Hematopoietic multipotent progenitor cell treated with erythropoietin and hydrocortisone succinate and interleukin-3 and kit ligand, for 6 days (in vitro differentiated cells): ENCODE data around the gene RHOF.

Experiments used
- DNase-seq: peaks from one replicate; pipeline ENCODE4 v3.0.0-alpha.2; 2015

RHOF gene

DNA sequence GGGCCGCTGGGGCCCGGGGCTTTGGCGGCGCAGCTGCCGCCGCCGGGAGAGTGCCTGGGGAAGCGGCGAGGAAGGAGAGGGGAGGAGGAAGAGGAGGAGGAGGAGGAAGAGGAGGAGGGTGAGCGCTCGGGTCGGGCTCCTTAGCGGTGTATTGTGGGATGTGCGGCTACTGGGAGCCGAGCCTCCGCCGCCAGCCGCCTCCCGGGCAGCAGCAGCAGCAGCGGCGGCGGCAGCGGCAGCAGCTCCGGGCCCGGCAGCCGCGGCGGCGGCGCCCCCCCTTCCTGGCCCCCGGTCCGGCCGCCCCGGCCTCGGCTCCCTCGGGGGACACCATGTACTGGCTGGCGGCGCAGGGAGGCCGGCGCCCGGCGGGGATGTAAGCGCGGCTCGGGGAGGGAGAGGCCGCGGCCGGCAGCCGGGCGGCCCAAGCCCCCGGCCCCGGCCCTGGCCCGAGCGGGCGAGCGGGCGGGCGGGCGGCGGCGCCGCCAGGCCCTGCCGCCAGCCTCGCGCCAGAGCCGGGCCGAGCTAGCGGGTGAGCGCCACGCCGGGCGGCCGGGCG lies 10.5 kb upstream of the RHOF start, which contains the start of gene SETD1B:
Gene SETD1B, plus strand, starts transcription at position 149 of the 556 bp plus-strand sequence. CDS start 729 bp downstream, outside the sequence.
- peak; percentile 86 for DNase-seq

DNA sequence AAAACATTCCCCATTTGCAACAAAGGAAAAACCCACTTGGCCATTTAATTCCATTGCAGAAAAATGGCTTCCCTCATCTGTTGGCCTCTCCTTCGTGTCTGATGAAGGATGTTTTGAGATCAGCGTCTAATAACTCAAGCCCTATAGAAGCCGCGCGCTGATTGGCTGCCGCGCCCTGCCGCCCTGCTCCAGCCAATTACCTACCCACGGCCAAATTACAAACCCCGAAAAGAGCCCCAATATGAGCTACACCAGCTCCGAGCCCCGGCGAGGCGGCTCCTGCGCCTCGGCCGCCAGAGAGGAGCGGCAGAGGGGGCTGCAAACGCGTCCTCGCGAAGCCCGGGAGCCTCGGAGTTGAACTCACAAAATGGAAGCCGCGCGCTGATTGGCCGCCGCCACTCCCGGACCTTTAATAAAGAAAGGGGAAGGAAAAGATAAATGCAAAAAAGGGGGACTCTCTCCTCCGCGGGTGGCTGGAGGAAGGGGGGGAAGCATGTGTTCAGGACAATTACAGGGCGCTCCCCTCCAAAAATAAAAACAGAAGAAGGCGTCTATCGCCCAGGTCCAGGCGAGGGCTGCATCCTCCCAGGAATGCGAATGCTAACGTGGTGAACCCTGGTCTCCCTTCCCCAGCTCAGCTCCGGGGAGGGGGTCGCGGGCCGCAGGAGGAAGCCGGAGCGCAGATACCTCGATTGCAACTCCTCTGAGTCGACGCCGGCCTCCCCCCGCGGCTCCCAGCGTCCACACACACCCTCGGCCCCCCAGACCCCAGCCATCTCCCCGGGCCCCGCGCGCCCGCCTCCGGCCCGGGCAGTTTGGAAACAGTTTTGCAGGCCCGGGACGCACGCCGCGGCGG lies 9.6 kb upstream of the RHOF start:
- DNase-seq: peak; percentile 98

DNA sequence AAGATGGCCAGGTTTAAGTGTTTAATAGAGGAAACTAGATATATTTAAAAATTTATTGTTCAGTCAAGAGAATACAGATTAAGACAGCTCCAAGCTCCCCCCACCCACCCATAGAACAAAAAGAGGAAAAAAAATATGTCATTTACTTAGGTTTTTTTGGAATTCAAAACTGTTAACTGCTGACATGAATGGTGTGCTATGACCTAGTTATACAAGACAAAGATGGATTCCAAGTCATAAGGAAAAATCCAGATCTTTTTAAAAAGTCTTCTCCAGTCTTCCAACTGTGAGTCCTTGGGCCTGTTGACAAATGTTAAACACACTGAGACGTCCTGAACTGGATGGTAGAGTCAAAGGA lies 9.0 kb upstream of the RHOF start:
- DNase-seq: no peak

DNA sequence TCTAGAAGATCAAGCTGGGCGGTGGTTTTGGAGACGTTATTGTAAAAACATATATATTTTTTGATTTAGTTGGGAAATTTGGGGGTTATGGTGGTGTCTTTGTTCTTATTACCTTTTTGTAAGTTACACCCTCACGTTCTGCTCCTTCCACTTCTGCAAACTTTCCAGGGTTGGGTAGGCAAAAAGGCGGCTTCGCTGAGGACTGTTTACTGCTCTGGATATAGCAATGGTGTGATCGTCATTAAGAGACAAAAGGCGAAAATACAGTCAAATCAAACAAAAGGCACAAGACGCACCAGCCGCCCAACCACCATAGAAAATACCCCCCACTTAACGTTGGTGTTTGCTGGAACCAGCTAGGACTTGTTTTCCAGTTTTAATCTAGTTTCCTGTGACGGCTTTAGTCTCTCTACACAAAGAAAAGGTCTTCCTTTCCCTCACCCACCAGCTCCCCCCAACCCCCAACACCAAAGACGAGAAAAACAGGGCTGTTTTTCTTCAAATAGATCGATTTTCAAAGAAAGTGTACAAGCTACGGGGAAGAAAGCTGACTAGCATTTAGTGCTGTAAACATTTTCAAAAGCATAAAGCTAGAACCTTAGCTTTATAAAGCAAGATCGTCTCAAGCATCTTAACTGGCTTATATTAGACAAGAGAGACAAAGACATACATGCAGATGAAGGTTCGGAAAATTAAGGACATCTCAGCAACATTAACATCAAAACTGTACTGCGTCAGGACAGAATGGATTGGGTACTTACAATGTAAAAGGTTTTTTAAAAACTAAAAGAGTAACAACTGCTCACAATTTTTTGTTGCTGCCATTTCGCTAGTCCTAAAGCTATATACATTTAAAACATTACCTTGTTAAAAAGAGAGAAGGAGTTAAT lies 8.4 kb upstream of the RHOF start:
- DNase-seq: peak; percentile 75

DNA sequence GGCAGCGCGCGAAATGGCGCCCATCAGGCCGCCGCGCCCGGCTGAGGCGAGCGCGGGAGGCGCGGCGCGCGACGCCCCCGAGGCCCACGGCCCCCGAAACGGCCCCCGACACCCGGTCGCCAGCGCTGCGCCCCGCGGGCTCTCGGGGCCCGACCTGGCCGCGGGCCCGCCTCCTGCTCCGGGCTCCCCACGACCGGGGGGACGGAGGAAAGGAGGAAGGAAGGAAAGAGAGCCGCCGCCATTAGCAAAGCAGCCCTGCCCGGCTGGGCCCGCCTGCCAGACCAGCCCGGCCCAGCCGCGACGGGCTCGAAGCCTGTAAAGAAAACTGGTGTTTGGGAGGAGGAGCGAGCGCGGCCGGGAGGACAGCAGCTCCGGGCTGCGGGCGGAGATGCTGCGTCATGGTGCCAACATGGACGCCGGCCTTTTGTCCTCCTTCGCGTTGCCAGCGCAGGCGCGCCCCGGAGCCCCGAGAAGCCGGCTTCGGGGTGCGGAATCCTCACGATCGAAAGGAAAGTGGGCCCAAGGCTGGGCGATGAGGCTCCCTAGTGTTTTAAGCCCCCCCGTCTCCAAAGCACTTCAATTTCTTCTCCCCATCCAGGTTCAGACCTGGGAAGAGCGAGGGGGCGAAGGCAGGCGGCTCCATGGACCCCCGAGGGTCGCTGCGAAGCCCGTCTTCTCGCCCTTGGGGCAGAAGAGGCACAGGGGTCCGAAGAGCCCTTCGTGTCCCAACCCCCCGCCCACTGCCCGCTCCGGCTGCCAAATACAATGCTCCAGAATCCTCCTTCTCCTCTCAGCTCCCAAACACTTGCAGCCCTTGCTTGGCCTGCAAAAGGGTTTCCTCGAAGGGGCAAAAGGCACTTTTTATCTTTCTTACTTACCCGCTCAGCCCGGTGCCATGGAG lies 7.5 kb upstream of the RHOF start:
- peak; percentile 83 for DNase-seq

DNA sequence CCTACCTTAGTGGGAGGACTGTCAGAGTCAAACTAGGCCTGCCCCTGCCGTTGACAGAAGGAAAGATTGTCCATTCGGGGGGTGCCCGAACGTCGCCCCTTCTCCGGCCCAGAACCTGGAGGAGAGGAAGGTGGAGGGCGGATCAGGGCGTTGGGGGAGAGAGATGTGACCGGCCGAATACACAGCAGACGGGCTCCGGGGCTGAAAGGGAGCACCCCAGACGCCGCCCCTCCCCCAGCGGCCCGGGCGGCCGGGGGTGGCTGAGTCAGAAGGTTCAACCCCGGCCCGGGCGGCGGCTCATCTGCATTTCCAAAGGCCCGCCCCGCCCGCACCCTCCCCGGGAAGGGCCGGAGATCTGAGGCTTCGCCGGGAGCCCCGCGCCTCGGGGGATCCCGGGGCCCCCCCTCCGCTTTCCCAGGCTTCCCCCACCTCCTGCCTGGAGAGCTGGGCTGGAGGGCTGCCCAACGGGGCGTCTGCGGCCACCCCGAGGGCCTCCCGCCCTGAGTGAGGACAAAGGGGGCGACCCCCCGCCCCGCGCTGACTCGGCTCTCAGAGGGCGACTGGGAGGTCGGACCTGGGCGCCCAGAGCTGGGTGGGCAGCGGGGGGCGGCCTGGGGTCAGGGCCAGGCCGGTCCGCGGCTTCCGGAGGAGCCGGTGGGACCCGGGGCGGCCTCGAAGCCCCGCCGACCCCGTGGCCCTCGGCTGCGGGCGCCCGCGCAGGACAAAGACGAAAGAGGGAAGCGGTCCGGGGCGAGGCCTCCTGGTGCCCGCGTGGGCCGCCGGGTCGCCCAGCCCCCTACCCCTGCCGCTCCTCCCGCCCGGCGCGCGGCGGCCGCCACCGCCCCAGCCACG lies 6.6 kb upstream of the RHOF start:
- DNase-seq: peak; percentile 91

DNA sequence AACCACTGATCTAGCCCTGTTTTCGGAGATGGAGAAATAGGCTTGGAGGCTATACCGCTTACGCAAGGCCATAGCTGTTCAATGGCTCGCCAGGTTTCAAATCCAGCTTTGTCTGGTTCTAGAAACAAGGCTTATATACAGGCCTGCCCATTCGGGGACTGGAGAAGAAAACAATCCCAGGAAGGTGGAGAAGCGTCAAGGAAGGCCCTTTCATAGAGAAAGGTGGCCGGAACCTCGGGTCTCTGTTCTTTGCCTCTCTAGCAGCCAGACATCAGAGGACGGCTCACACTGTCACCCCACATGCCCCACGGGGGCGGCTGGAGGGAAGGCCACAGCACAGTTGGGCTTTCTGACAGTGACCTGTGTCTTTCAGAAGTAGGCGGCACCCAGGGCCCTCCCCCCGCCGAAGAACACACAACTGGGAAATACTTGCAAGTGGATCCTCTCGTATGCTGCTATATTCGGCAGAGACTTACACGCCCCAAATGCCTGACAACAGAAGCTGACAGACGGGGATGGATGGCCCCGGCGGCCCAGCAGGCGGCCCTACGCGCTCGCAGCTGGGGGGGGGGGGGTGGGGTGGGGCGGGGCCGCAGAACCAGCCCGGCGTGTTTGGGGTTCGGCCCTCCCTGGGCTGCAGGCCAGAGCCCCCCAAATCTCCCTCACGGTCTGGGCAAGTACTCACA lies 5.8 kb upstream of the RHOF start:
- DNase-seq: peak; percentile 88

DNA sequence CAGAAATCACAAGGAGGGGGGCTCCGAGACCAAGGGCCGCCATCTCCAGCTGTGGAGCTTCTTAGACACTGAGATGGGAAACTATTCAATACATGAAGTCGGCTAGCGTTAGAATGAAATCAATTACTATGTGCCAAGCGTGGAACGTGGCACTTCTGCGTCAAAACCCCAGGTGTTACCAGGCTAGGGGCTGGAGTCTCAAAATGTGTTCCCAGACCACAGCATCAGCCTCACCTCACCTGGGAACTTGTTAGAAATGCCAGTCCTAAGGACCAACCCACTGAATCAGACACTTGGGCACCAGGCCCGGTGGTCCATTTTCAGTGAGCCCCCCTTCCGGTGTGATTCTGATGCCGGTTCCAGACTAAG lies 5.3 kb upstream of the RHOF start:
- DNase-seq: no peak

DNA sequence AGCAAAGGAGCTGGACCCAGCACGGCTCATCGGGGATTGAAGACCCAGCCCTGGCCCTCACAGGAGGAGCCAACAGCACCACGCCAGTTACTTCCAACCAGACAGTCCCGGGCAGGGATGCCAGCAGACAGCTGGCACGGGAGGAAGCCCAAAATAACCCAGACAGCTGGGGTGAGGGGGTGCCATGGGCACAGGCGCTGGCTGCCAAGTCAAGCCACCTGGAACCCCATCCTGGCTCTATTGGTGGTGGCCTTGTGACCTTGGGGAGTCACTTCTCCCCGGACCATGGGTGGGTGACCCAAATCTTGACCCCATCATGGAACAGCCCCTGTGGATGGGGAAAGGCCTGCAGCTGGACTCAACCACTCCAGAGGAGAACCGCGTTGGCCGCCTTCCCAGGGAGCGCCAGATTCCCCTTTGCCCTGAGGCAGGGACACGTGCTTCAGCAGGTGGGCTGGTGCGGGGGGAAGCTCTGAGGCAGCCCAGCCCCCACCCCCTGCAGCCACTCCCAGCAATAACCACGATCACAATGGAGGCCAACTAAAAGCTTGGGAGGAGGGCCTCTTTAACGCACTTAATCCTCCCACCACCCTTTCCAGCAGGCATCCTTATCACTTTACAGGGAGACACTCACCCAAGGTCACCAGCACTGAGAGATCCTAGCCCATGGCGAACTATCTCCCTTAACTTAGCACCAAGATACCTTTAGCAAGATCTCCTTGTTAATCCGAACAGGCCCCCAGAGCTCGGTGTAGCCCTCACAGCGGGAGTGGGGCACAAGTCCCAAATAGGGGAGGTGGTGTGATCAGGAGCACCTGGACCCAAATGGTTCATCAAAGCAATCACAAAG lies 4.7 kb upstream of the RHOF start:
- DNase-seq: peak; percentile 71

DNA sequence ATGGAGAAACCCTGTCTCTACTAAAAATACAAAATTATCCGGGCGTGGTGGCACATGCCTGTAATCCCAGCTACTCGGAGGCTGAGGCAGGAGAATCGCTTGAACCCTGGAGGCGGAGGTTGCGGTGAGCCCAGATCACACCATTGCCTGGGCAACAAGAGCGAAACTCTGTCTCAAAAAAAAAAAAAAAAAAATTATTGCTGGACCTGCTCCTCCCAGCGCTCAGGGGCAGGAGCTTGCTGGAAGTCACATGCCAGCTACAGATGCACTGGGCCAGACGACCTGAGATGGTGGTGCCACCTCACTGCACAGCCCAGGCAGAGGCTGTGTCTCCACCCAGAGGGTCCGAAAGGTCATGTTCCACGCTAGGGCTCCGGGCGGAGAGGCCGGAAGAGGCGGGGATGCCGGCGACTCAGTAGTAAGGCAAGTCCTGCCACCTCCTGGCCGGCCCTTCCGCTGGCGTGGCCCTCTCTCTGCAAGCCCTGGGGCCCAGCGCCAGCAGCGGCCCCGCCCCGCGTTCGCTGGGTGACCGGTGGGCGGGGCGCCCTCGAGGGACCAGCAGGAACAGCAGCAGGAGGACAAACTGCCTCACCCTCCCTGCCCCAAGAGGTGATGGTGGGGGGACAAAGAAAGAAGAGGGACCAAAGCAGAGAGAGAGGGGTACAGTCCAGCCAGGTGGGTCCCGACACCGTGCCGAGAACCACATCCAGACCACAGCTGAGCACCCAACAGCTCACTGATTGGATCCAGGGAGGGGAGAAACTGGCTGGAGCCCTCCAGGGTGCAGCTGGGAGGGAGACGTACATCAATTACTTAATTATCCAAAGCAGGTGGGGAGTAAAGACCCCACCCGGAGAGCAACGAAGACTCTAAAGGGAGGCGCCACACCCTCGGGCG lies 3.6 kb upstream of the RHOF start:
- peak; percentile 58 for DNase-seq

DNA sequence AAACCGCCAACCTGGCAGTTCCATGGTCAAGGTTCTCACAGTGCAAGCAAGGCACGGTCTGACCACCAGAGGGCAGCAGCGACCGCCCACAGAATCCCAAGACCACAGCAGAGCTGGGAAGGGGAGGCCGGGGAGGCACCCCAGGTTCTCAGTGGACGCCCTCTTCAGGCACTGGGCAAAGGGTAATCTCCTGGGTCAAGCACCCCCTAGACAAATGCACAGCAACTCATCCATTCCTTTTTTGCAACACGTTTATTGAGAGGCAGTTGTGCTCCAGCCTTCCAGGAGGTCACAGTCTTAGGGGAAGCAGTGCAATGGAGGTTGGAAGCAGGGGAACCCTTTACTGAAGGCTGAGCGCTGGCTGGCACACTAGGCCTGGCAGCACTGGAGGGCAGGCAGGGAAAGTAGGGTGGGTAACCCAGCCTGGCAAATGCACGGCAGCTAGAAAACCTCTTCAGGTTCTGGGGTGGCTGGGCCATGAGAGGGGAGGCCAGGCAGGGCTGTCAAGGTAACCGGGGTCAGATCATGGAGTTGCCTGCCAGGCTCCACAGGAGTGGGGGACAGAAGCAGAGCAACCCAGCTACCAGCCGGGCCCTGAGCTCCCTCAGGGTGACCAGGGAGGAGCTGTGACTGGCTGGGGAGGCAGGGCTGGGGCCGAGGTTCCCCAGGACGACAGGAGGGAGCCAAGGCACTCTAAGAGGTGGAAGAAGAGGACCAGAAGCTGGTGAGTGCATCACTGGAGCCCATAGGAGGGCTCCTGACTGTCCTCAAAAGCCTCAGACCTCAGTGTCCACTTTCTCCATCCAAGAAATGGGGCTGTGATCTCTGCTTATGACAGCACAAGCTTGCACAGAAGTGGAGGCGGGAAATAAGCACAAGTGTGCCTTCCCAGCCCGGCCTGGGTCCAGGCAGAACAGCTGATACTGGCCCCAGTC lies 1.8 kb upstream of the RHOF start:
- DNase-seq: peak; percentile 91

DNA sequence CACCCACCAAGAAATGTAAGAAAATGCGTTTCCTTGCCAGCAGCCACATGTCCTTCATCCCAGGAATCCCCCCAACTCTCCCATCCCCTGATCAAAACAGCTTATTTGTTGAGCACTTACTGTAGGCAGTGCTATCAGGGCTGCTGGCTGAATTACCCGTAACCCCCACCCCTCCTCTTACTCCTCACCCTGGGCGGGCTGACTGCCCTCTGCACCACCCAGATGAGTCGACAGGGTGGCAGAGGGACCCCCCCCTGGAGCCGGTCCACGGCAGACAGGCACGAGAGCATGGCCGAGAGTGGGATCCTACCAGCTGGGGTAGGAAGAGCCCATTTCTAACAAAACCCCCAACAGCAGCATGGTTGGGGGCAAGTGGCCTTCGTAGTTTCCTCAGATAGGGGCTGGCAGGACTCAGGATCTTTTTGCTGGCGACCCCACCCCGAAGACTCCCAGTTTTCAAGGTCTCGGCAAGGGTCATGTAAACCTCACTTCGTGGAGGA lies 1.1 kb upstream of the RHOF start:
- no peak for DNase-seq

DNA sequence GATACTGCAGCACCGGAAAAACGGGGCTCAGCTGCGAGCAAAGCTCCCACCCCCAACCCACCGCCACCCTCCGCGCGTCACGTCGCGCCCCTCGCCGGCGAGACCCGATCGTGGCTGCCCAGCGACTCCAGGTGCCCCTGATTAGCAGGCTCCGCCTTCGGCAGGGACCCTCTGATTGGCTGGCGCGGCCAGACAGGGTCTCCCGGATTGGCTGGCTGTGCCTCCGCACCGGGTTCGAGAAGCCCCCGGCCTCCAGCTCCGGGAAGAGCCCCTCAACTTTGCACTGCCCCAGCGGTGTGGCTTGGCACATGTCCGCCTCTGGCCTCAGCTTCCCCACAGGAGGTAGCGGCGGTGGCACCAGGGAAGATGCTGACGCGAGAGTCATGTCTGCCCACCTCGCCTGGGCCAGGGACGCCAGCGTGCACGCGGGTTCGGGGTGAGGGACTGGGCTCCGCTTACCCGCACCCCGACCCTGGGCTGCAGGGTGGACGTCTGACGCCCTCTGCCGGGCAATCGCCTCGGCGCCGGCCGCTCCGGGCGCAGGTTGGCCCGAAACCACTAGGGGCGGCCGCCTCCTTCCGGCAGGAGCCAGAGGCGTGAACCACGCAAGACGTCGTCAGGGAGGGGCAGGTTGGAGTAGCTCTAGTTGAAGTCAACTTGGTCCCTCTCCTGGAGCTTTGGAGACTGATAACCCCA lies 498 bp upstream of the RHOF start:
- DNase-seq: peak; percentile 97

DNA sequence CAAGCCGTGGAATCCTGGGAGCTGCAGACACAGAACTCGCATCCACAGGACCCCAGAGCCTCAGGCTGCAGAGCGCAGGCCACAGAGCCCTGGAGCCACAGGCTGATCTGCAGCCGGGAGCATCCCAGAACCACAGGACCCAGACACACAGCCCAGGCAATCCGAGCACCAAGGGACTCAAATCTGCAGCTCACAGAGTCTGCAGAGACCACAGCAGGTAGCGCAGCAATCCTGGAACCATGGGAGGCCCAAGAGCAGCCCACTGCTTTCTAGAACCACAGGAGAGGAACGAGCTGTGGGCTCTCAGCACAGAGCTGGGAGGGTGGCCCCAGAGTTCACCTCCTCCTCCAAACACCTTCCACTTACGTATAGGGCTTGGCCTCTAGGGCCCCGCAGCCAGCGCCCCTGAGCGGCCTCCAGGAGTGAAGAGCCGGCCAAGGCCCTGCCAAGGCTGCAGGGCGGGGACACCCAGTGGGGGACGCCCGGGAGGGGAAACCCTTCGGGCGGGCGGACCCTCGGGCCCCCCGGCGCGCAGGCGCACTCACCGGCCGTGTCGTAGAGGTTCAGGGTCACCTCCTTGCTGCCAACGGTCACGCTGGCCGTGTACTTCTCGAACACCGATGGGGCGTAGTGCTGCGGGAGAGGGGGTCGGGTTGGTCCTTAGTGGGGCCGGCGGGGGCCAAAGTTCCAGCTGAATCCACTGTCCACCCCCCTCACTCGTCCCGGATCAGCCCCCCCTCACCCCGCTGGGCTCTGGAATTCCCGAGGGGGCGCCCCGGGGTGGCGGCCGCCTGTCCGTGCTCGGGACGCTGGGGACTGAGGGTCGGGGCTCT lies 665 bp downstream of the RHOF start:
- DNase-seq: peak; percentile 73

DNA sequence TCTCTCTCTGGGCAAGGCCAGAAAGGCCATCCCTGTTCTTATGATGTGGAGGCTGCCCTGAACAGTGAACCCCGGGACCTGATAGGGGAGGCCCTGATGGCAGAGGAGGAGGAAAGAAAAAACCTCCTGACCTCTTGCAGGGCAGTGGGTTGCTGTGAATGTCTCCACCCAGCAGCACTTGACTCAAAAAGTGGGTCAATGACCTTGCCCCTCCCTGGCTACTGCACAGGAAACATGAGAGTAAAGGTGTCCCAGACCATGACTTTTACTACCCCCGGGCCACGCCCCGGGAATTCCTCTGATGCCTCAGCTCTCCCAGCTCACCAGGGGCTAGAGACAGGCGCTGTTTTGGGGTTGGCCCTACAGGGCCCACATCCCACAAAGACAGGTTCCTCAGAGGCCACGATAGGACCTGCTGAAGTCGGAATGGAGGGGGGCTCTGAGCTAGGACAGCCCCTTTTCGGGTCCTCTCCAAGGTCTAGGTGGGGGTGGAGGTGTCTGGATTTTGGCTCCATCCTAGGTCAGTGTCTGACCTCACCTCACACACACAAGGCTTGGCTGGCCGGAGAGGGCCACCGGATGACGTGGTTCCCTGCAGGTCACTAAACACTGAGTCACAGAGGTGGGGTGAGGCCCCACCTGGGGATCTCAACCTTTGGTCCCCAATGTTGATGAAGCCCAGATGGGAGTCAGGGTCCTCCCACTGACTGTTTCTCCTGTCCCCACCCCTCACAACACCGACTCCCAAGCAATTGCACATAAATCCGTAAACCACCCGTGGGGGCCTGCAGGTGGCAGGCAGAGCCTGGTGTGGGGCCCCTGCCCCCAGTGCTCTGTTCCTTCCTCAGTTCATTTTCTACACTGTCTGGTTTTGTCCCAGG lies 1.6 kb downstream of the RHOF start:
- DNase-seq: no peak
